ENCODE measurements around the gene ARPC5L. TPM values are rescaled to one million over a fixed set of nuclear protein-coding genes. Genes with fewer than 3 reads are reported as not detected.

Gene ARPC5L
- total and polyA plus RNA-seq, 2 of the 13 experiments (the other 11 are each of a cell fraction or from before 2014, with no cell fraction given) = 29.9 to 33.8 TPM

DNA sequence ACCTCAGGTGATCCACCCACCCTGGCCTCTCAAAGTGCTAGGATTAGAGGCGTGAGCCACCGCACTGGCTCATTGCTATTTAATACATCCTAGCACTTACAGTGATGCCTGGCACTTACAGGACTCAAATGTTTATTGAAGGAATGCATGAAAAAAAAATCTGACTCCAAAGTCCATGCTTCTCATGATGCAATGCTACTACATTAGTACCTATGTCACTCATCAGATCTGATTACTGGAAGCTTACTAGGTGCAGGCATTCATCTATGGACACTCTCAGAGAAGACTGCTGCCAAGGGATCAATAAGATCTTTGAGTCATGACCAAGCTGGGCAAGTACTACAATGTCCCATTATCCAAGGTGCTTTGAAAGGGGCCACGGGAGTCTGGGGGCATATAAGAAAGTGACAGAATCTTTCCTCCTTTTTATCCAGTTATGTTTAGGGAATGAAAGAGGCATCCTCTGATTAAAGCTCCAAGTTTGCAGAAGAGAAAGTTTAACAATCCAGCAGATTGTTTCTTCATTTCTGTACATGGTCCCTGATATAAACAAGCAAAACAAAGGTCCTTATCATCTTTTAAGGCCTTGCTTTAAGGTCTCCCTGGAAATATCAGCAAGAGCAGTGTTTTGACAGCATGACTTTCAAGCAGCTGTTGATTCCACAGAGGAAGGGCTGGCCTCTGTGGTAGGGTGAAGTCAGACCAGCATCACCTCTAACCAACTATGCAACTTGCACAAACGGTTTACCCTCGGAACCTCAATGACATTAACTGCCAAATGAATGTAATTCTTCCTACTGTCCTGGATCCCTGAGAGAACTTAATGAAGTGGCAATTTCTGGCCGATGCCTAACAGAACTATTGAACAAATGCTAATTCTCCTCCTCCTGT, 35.9 kb downstream of the ARPC5L start (continued):
- TF ChIP-seq, protein P1, sequence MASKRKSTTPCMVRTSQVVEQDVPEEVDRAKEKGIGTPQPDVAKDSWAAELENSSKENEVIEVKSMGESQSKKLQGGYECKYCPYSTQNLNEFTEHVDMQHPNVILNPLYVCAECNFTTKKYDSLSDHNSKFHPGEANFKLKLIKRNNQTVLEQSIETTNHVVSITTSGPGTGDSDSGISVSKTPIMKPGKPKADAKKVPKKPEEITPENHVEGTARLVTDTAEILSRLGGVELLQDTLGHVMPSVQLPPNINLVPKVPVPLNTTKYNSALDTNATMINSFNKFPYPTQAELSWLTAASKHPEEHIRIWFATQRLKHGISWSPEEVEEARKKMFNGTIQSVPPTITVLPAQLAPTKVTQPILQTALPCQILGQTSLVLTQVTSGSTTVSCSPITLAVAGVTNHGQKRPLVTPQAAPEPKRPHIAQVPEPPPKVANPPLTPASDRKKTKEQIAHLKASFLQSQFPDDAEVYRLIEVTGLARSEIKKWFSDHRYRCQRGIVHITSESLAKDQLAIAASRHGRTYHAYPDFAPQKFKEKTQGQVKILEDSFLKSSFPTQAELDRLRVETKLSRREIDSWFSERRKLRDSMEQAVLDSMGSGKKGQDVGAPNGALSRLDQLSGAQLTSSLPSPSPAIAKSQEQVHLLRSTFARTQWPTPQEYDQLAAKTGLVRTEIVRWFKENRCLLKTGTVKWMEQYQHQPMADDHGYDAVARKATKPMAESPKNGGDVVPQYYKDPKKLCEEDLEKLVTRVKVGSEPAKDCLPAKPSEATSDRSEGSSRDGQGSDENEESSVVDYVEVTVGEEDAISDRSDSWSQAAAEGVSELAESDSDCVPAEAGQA (IDR thresholded peaks at IDR 0.05; ENCODE audit: low read depth) = no peak
- TF ChIP-seq, protein P1 (CRISPR knock-in tag; IDR thresholded peaks at IDR 0.05; ENCODE audit: borderline replicate concordance) = no peak
- no peak for TF ChIP-seq MZF1 (CRISPR knock-in tag; IDR thresholded peaks at IDR 0.05; ENCODE audit: borderline replicate concordance)
- TF ChIP-seq ERF (CRISPR knock-in tag; IDR thresholded peaks at IDR 0.05) = no peak
- no peak for TF ChIP-seq BHLHE40 (IDR thresholded peaks at IDR 0.05; ENCODE audit: low read length)
- TF ChIP-seq ZBTB46 (CRISPR knock-in tag; IDR thresholded peaks at IDR 0.05; ENCODE audit: borderline replicate concordance) = no peak
- TF ChIP-seq KDM5B (CRISPR knock-in tag; IDR thresholded peaks at IDR 0.05; ENCODE audit: borderline replicate concordance) = no peak
- TF ChIP-seq ZNF784 (CRISPR knock-in tag; IDR thresholded peaks at IDR 0.05; ENCODE audit: borderline replicate concordance) = no peak
- TF ChIP-seq ZNF724P (CRISPR knock-in tag; IDR thresholded peaks at IDR 0.05; ENCODE audit: borderline replicate concordance) = no peak
- no peak for TF ChIP-seq CBX5 (CRISPR knock-in tag; IDR thresholded peaks at IDR 0.05; ENCODE audit: borderline replicate concordance)
- TF ChIP-seq REL (CRISPR knock-in tag; conservative IDR thresholded peaks at IDR 0.05) = no peak
- TF ChIP-seq POLR2A (IDR thresholded peaks at IDR 0.05; ENCODE audit: insufficient read depth in 1 of 2, low read depth in 2 of 2, low read length in 2 of 2) = no peak
- TF ChIP-seq ZBTB4 (CRISPR knock-in tag; IDR thresholded peaks at IDR 0.05; ENCODE audit: borderline replicate concordance) = no peak
- peak; percentile 82; the same call in 1 of the 2 replicates for TF ChIP-seq CHD4 (IDR thresholded peaks at IDR 0.05; ENCODE audit: borderline replicate concordance, low read length)
- TF ChIP-seq ZNF30 (CRISPR knock-in tag; IDR thresholded peaks at IDR 0.05) = no peak
- no peak for TF ChIP-seq ZNF879 (CRISPR knock-in tag; IDR thresholded peaks at IDR 0.05)
